GM19452 (cell line): ENCODE measurements around the gene PGA5.

Experiments used
- ATAC-seq: cut with Tn5 transposase; IDR thresholded peaks from one replicate; pipeline ENCODE4 v1.9.1; 2021; ENCODE audit not compliant: unreplicated experiment

The PGA5 gene

DNA sequence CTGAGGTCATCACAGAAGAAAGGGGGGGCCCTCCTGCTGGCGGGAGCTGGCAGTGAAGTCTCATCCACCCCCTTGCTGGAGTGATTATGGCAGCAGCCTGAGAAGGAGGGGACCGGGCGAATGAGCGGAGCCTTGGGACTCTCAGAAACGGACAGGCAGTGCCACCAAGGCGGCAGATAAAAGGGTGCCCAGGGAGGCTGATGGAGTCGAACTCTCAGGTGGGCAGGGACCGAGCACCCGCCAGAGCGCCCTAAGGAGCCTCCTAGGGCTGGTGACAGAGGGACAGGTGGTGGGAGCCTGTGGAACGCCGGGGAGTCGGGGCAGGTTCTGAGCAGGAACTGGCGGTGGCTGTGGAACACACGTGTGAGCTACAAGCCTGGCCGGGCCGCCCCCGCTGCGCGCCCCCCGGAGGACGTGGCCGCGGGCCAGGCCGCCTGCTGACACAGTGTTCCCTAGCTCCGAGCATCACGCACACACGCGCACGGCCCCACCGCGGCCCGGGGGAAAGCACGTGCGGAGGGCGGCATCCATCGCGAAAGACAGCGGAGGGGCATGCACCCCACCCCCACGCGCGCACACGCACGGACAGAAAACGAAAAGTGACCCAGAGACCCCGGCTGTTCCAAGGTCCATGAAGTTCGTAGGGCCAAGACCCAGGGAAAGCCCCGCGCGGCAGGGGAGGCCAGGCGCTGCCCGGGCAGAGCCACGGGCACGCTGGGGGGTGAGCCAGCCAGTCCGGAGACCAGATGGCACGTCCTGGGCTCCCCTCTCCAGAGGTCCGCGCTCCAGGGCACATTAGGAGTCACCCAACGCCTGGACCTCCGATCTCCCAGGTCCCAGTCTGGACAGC is 53.1 kb downstream of the PGA5 start:
- peak; percentile 41 for ATAC-seq

DNA sequence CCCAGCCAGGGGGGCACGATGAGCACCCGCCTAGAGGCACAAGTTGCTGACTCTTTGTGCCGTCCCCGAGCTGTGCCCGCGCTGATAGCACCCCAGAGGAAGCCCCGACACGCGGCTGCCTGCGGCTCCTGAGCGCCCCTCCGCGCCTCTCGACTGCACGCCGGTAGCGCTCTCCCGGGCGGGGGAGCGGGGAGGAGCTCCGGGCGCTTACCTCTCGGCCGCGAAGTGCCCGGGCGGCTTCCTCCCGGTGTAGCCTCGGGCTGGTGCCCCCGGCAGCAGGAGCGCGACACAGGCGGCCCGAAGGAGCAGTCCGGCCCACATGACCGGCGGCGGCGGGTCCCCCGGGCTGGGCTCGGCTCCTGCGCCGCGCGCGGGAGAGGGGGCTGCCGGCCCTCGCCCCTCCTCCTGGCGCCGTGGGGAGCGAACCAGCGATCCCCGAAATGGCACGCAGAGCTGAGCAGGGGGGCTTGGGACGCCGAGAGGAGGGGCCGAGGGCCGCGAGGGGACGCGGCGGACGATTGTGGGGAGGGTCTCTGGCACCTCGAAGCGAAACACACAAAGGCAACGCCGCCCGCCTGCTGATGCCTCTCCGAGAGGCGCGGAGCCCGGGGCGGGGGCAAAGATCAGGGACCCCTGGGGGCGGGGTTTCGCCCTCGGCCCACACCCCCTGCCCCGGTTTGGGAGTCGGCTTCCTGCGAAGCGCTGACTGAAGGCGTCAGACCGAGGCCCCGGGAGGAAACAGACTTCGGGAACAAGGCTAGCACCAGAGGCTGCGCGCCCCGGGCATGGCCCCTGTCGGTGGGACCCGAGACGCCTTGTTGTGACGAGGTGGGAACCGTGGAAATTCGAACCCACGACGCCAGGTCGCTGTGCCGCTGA is 54.0 kb downstream of the PGA5 start, which contains the start of gene VWCE:
Gene VWCE, minus strand, starts transcription at position 600 of the 879 bp plus-strand sequence. Its CDS starts 279 bp downstream, at position 321.
- peak; percentile 73 for ATAC-seq

DNA sequence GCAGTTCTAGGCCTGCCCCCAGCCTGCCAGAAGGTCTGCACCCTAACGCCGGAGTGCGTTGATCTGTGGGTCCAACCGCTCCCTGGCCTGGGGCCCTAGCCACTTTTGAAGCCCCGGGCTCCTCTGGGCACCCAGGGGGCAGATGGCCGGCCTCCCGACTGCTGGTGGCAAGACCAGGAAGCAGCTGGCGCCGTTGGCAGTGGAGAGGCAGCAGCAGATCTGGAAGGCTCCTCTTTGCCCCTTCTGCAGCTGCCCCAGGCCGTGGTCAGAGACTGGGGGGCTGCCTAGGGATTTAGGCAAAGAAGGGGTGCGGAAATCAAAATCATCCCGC is 54.6 kb downstream of the PGA5 start:
- no peak for ATAC-seq

DNA sequence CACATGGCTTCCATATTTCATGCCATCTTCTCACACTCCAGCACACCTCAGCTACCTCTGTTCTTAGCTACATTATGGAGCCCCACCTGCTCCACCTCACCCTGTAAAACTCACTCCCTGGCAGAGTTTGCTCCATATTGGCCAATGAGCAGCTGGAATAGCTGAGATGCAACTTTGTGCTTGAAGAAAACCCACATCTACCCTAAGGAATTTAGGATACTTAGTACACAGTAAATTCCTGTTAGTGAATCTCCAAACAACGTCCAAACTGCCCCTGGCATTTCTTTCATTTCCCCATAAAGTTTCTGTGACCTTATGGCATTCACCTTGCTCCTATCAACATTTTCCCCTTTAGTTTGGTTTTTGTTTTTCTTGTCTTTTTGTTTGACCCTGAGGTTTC is 56.4 kb downstream of the PGA5 start:
- ATAC-seq: no peak

DNA sequence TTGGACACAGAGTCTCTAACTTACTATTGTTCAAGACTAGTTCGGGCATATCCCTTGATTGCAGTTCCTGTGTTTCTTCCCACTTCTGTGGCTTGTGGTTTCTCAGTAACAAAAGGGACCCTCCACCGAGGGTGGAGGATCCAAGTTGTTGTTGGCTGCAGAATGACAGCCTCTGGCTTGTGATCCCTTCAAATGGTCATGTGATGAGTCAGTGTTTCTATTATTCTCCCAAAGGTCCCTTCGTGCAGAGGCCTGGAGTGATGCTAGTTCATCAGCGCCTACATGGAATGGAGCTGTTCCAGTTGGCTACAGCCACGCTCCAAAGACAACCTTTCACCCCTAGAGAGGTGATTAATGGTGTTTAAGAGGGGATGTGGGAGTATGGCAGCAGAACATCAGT is 56.8 kb downstream of the PGA5 start:
- no peak for ATAC-seq

DNA sequence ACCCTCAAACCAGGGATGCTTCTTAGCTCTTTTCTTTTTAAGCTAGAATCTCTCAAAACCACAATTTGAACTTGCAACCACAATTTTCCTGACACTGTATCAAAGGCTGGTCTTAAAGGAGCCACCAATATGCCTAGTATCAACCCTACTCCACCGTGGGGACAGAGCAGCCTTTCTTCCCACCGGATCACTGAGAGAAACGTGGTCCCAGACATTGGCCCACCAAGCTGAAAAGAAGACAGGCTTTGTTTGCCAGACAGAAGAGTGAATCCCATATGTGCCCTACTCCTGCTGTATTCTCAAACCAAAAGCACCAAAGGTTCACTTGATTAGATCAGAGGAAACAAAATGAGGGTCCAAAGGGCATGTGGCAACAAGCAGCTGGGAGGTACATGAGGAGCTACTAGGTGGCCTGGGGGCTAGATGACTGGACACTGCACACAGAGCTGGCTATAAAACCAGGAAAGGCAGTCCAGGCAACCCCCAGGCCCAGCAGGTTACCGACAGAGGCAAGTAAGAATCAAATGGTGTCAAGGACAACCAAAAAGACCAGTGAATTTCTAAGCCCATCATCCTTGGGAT is 57.8 kb downstream of the PGA5 start:
- ATAC-seq: no peak
